Caco-2 (cell line): ENCODE results near the gene A1BG. TPM values are rescaled to one million over a fixed set of nuclear protein-coding genes. Genes with fewer than 3 reads are reported as not detected.

Source experiments
- BruUV-seq: library from RNA; stranded (reverse); fragments of 400-500 nt; replicated peaks from 2 replicates; lab custom pipeline; 2021; lab: Mats Ljungman, UMichigan
- CTCF ChIA-PET: fragments of 300-600 bp; sonication (Branson Sonifier 250); formaldehyde crosslinking; loops from one replicate; lab custom pipeline; 2022; ENCODE audit warnings: antibody characterized with exemption; lab: Charles Lee
- POLR2A ChIA-PET: fragments of 300-600 bp; sonication (Branson Sonifier 250); formaldehyde crosslinking; loops from one replicate; lab custom pipeline; 2022; ENCODE audit warnings: antibody characterized with exemption; lab: Charles Lee
- DNase-seq, 2 experiments: peaks; one replicate each; pipeline versions ENCODE4 v3.0.0 to v3.0.0-alpha.2; 2020 to 2022
- H3K27me3 ChIP-seq: replicated peaks from 2 replicates; pipeline ENCODE4 v1.6.0; 2011; ENCODE audit warnings: low read length; ENCODE audit not compliant: control insufficient read depth, insufficient read depth
- H3K36me3 ChIP-seq: 2 replicates; pipeline ENCODE4 v1.5.1; 2011; ENCODE audit warnings: low read length; ENCODE audit not compliant: control insufficient read depth, insufficient read depth
- H3K4me1 ChIP-seq: fragments of 250-450 bp; sonication (Bioruptor Pico); 2 replicates; pipeline ENCODE4 v1.5.1; 2020; ENCODE audit warnings: mild to moderate bottlenecking
- H3K4me3 ChIP-seq: 2 replicates; pipeline ENCODE4 v1.5.1; 2011; ENCODE audit warnings: low read depth, mild to moderate bottlenecking, control low read depth, low read length
- H3K9me3 ChIP-seq: fragments of 250-450 bp; sonication (Bioruptor Pico); 2 replicates; pipeline ENCODE4 v1.5.1; 2020; ENCODE audit warnings: mild to moderate bottlenecking, moderate library complexity
- H3K27ac Mint-ChIP-seq: one replicate; pipeline ENCODE4 v1.8.0; 2022; ENCODE audit warnings: mixed read lengths; ENCODE audit not compliant: unreplicated experiment
- H3K27me3 Mint-ChIP-seq: one replicate; pipeline ENCODE4 v1.8.0; 2022; ENCODE audit warnings: mixed read lengths; ENCODE audit not compliant: insufficient read depth, unreplicated experiment
- H3K36me3 Mint-ChIP-seq: one replicate; pipeline ENCODE4 v1.8.0; 2022; ENCODE audit warnings: mild to moderate bottlenecking, mixed read lengths; ENCODE audit not compliant: insufficient read depth, unreplicated experiment
- H3K4me1 Mint-ChIP-seq: one replicate; pipeline ENCODE4 v1.8.0; 2022; ENCODE audit warnings: low read depth, mixed read lengths; ENCODE audit not compliant: unreplicated experiment
- H3K4me3 Mint-ChIP-seq: one replicate; pipeline ENCODE4 v1.8.0; 2022; ENCODE audit warnings: mild to moderate bottlenecking, moderate library complexity, mixed read lengths; ENCODE audit not compliant: unreplicated experiment
- H3K9me3 Mint-ChIP-seq: one replicate; pipeline ENCODE4 v1.8.0; 2022; ENCODE audit warnings: mixed read lengths; ENCODE audit not compliant: unreplicated experiment
- CTCF ChIP-seq, 2 experiments: fragments of 200-600 bp in 1 of 2; IDR thresholded peaks; 1 replicate in 1 of 2; 2 replicates in 1 of 2; pipeline versions ENCODE4 v1.5.1 to v1.8.0; 2011 to 2022; ENCODE audit warnings: antibody characterized with exemption in 1 of 2, control low read depth in 1 of 2, inconsistent platforms in 1 of 2, low read depth in 1 of 2, low read length in 1 of 2, mild to moderate bottlenecking in 1 of 2, moderate library complexity in 1 of 2; ENCODE audit not compliant: insufficient read depth in 1 of 2, severe bottlenecking in 1 of 2, unreplicated experiment in 1 of 2
- intact Hi-C: fragments of 100-400 bp; cut with micrococcal nuclease; formaldehyde crosslinking; loops from one replicate; pipeline ENCODE4 v1.10.0; 2022; ENCODE audit not compliant: unreplicated experiment
- total RNA-seq: library from RNA; stranded (reverse); gene quantifications from 2 replicates; pipeline ENCODE4 v1.2.3, GENCODE V29; 2022

Gene A1BG
- total RNA-seq, 1 experiment from 2014 or later, result 2.8 TPM

GRCh38 chr19:58328999-58329398 lies 24.3 kb downstream of the A1BG start:
- no peak overlapping the region for H3K4me3 ChIP-seq
- no peaks in the 10 kb centered on the region for H3K36me3 Mint-ChIP-seq
- DNase-seq, result peak; percentile 52 to 63
- no peaks in the 10 kb centered on the region for H3K36me3 ChIP-seq
- H3K4me1 ChIP-seq, result peaks cover 4% of the 10 kb centered on the region; the same call in 1 of the 2 replicates
- peak; percentile 65 to 77 for TF ChIP-seq CTCF (IDR thresholded peaks at IDR 0.05; ENCODE audit: insufficient read depth in 1 of 2, low read depth in 1 of 2, low read length in 1 of 2, severe bottlenecking in 1 of 2, unreplicated experiment in 1 of 2)
- H3K4me3 Mint-ChIP-seq, result no peak overlapping the region
- H3K27me3 Mint-ChIP-seq, result no peaks in the 10 kb centered on the region
- H3K27me3 ChIP-seq, result no peaks in the 10 kb centered on the region
- no peaks in the 10 kb centered on the region for H3K9me3 ChIP-seq
- intact Hi-C loops, result loop anchor here (2.0 kb wide), 1 partner anchor 190 kb away; the partner anchor contains the start of gene ZBTB45
- POLR2A ChIA-PET, result no interaction called here
- H3K9me3 Mint-ChIP-seq, result no peaks in the 10 kb centered on the region
- CTCF ChIA-PET, result no interaction called here
- peaks cover 5% of the 10 kb centered on the region for H3K4me1 Mint-ChIP-seq
- no TSS peak for BruUV-seq
- no peak overlapping the region for H3K27ac Mint-ChIP-seq

- intact Hi-C loops, result loop anchor here (1.0 to 2.0 kb wide), 5 partner anchors 22 to 53 kb away; partner anchors contain the start of genes ERVK3-1, ZNF497 and ZNF8
- peaks cover 5% of the 10 kb centered on the region for H3K4me1 Mint-ChIP-seq
- POLR2A ChIA-PET, result interaction anchor here (0.6 to 1.1 kb wide), 6 partner anchors 35 to 232 kb away, joined by 3 to 6 read pairs (median 3); partner anchors contain the start of genes TRIM28, ZNF497 and ZNF584
- Histone ChIP-seq H3K4me1 (peaks cover 4% of the 10 kb centered on the region; the same call in 1 of the 2 replicates), H3K36me3 (no peaks in the 10 kb centered on the region), H3K27me3 (no peaks in the 10 kb centered on the region), H3K4me3 (peak within 1 kb of the TSS; percentile 79), H3K9me3 (no peaks in the 10 kb centered on the region)
- no peak for TF ChIP-seq CTCF (IDR thresholded peaks at IDR 0.05; ENCODE audit: insufficient read depth in 1 of 2, low read depth in 1 of 2, low read length in 1 of 2, severe bottlenecking in 1 of 2, unreplicated experiment in 1 of 2)
- no peak within 1 kb of the TSS for H3K4me3 Mint-ChIP-seq
- no peaks in the 10 kb centered on the region for H3K9me3 Mint-ChIP-seq
- TSS peak; percentile 53 for BruUV-seq
- no peaks in the 10 kb centered on the region for H3K36me3 Mint-ChIP-seq
- CTCF ChIA-PET, result interaction anchor here (0.7 to 1.1 kb wide), 3 partner anchors 20 to 81 kb away, joined by 3 to 4 read pairs (median 4); partner anchors contain the start of genes ZNF497 and ZNF584
- H3K27ac Mint-ChIP-seq, result no peak within 1 kb of the TSS
- no peaks in the 10 kb centered on the region for H3K27me3 Mint-ChIP-seq
- DNase-seq, result peak; percentile 95 to 96
Observed at GRCh38 chr19:58326914-58327726, 26.2 kb downstream of the A1BG start, which contains the start of gene ZSCAN22. ZSCAN22 (plus strand) TSS chr19:58326994; CDS start chr19:58334803, 7,809 bp downstream.

GRCh38 chr19:58326501-58326913 lies 26.8 kb downstream of the A1BG start:
- no TSS peak for BruUV-seq
- peaks cover 5% of the 10 kb centered on the region for H3K4me1 Mint-ChIP-seq

More at GRCh38 chr19:58326501-58326913, 26.8 kb downstream of the A1BG start:
- H3K27ac Mint-ChIP-seq, result no peak overlapping the region
- Histone ChIP-seq H3K4me3 (peak overlapping the region; percentile 79), H3K9me3 (no peaks in the 10 kb centered on the region), H3K4me1 (peaks cover 4% of the 10 kb centered on the region; the same call in 1 of the 2 replicates), H3K27me3 (no peaks in the 10 kb centered on the region), H3K36me3 (no peaks in the 10 kb centered on the region)
- TF ChIP-seq CTCF (IDR thresholded peaks at IDR 0.05; ENCODE audit: insufficient read depth in 1 of 2, low read depth in 1 of 2, low read length in 1 of 2, severe bottlenecking in 1 of 2, unreplicated experiment in 1 of 2), result no peak
- ChIA-PET CTCF (interaction anchor here (0.7 to 1.1 kb wide), 3 partner anchors 21 to 82 kb away, joined by 3 to 4 read pairs (median 4); partner anchors contain the start of genes ZNF497 and ZNF584), POLR2A (interaction anchor here (0.6 to 1.1 kb wide), 6 partner anchors 36 to 233 kb away, joined by 3 to 6 read pairs (median 3); partner anchors contain the start of genes TRIM28, ZNF497 and ZNF584)
- H3K9me3 Mint-ChIP-seq, result no peaks in the 10 kb centered on the region
- H3K27me3 Mint-ChIP-seq, result no peaks in the 10 kb centered on the region
- no peak overlapping the region for H3K4me3 Mint-ChIP-seq
- no peaks in the 10 kb centered on the region for H3K36me3 Mint-ChIP-seq
- intact Hi-C loops, result loop anchor here (1.0 to 2.0 kb wide), 3 partner anchors 21 to 48 kb away; partner anchors contain the start of genes ERVK3-1 and ZNF8
- no peak for DNase-seq
